ENCODE data around the gene HIRA.

DNA sequence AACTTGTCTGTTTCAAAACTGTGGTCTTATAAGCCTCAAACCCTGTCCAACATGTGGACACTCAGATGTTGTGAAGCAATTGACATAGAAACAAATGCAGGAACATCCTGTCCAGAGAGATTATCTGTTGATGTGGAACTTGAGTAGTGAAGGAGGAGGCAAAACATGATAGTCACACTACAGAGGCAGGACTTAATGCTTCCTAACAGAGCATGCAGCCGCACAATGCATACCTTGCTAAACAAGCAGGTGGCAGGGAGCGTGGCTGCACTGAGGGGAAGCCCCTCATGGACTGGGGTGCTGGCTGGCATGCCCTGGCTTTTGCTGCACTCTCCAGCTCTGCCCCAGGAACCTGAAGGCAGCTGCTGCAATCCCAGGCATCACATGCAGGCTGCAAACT, 10.6 kb upstream of the HIRA start:
- TF ChIP-seq EZH2phosphoT487 (IDR thresholded peaks at IDR 0.05; ENCODE audit: borderline replicate concordance, low read depth, low read length), result no peak
- no peak for TF ChIP-seq CTCF (conservative IDR thresholded peaks at IDR 0.05; ENCODE audit: low read length)

Measured in OCI-LY7 (cell line).